Astrocyte of the hippocampus (primary cell): ENCODE results near the gene STARD13.
A peak's percentile ranks its signal among the peaks of the same experiment; 100 is the strongest.

Experiments
- DNase-seq: peaks from one replicate; pipeline ENCODE4 v3.0.0; 2011; ENCODE audit warnings: low read depth, low spot score

Gene STARD13, protein sequence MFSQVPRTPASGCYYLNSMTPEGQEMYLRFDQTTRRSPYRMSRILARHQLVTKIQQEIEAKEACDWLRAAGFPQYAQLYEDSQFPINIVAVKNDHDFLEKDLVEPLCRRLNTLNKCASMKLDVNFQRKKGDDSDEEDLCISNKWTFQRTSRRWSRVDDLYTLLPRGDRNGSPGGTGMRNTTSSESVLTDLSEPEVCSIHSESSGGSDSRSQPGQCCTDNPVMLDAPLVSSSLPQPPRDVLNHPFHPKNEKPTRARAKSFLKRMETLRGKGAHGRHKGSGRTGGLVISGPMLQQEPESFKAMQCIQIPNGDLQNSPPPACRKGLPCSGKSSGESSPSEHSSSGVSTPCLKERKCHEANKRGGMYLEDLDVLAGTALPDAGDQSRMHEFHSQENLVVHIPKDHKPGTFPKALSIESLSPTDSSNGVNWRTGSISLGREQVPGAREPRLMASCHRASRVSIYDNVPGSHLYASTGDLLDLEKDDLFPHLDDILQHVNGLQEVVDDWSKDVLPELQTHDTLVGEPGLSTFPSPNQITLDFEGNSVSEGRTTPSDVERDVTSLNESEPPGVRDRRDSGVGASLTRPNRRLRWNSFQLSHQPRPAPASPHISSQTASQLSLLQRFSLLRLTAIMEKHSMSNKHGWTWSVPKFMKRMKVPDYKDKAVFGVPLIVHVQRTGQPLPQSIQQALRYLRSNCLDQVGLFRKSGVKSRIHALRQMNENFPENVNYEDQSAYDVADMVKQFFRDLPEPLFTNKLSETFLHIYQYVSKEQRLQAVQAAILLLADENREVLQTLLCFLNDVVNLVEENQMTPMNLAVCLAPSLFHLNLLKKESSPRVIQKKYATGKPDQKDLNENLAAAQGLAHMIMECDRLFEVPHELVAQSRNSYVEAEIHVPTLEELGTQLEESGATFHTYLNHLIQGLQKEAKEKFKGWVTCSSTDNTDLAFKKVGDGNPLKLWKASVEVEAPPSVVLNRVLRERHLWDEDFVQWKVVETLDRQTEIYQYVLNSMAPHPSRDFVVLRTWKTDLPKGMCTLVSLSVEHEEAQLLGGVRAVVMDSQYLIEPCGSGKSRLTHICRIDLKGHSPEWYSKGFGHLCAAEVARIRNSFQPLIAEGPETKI

DNA sequence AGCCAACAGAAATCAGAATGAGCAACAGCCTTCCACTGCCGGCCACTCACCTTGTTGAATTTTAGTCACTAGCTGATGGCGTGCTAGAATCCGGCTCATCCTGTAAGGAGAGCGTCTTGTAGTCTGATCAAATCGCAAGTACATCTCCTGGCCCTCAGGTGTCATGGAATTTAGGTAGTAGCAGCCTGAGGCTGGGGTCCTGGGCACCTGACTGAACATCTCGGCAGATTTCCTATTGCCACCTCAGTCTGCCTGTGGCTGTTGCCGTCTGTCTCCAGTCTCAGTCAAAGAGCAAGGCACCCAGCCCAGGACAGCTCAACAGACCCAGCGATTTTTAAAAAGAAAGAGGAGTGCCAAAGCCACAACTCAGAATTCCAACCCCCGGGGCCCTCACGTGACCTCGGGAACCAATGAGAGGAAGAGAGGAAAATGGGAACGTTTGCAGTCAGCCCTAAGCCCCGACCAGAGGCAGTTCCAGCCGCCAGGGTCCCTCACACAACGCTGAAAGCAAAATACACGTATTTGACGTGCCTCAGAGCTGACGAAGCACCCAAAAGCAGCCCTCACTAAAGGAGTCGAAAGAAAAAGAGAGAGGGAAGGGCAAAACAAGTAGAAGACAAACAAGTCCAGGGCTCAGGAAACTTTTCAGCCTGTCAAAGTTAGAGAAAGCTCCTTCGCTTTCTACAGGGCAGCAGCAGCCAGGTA is at the start of gene STARD13:
TSS of gene STARD13 (minus strand) at position 336 of the 705 bp plus-strand sequence. CDS start at position 219, 117 bp downstream.
- DNase-seq = peak; percentile 99

DNA sequence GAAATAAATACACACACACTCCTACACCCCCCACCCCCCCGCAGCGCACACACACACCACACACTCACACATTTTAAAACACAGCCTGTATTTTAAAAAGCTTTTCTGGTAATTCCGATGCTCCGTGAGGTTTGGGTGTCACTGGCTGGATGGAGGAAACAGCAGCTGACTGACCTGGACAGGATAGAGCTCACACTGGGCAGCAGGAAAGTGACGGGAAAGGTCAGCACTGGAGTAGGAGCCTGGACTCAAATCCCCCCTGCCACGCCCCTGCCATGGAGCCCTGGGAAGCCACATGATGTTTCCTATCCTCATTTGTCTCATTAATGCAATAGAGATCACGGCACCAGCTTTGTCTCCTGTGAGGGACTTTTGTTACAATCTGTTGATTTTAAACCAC is 49.3 kb upstream of the STARD13 start:
- no peak for DNase-seq

GRCh38 chr13:33331962-33332361 is 46.4 kb upstream of the STARD13 start:
- no peak for DNase-seq

GRCh38 chr13:33330483-33330882 is 44.9 kb upstream of the STARD13 start:
- no peak for DNase-seq

- no peak for DNase-seq
Measured at GRCh38 chr13:33328701-33329100, 43.1 kb upstream of the STARD13 start.

DNA sequence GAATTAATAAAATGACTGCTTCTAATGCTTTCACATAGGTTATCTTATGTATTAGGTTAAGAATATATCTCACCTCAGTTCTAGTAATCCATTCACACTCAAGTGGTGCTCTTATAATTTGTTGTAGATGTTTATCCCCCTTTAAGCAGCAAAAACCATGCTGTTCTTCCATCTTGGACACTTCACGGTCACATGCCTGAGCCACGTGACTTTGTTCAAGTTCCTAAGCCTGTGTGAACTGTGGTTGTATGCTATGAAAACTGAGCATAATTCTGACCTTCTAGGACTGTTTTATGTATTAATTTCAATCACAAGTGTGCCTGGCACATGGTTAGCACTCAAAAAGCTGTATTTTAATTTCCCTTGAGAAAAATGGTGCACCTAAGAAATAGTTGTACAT is 41.2 kb upstream of the STARD13 start:
- DNase-seq = no peak

DNA sequence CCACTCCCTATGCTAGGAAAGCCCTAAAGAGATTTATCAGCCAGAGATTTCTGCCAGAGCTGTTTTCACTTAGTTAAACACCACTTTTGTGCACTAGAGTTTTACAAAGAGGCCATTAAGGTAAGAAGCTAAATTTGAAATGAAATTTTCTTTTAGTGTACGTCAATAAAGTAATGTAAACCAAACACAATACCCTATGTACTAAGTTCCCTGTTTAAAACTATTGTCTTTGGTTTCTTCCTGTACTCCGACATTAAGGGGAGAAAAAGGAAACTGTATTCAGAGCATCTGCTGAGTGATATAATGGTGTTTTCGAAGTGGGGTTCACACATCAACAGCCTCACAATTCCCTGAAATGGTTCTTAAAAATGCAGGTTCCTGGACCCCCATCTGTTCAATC is 40.7 kb upstream of the STARD13 start:
- no peak for DNase-seq

- DNase-seq = peak; percentile 40
Measured at GRCh38 chr13:33323801-33324510, 38.4 kb upstream of the STARD13 start.

DNA sequence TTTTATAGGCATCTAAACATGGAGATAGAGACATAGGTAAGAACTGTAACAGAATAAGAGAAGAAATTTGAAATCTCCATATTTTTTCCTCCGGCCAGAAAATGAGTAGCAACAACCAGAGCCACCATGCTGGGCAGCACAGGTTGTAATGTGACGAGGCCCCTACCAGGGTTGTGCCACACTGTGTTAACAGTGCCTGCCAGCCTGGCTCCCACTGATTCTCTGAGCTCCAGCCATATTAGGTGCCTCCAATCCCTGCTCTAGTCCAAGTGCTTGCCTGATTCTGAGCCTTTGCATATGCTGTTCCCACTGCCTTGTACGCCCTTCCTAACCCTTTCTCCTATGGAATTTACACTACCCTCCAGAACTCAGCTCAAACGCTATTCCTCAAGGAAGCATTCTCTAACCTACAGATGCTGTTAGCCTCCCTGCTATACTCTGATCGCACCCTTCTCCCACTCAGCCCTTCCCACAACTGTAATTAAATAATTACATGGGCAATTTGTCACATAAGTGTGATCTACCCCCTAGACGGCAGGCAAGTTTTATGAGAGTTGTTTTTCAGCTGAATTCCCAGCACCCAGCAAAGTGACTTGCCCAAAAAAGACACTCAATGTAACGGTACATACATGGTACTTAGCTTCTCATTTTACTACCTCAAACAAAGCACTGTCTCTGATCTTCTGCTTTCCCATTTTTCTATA is 37.6 kb upstream of the STARD13 start:
- DNase-seq = no peak

DNA sequence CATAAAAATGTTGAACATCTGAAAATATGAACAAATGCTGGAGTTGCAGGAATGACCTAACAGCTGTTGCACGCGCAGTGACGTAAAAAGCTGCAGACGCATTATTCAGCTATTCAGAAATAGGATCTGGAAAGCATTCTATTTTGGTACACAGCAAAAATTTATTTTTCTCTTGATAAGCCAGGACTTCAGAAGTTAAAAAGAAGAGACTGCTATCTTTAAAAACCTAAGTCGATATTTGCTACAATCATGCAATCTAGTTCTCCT is 36.9 kb upstream of the STARD13 start:
- no peak for DNase-seq

DNA sequence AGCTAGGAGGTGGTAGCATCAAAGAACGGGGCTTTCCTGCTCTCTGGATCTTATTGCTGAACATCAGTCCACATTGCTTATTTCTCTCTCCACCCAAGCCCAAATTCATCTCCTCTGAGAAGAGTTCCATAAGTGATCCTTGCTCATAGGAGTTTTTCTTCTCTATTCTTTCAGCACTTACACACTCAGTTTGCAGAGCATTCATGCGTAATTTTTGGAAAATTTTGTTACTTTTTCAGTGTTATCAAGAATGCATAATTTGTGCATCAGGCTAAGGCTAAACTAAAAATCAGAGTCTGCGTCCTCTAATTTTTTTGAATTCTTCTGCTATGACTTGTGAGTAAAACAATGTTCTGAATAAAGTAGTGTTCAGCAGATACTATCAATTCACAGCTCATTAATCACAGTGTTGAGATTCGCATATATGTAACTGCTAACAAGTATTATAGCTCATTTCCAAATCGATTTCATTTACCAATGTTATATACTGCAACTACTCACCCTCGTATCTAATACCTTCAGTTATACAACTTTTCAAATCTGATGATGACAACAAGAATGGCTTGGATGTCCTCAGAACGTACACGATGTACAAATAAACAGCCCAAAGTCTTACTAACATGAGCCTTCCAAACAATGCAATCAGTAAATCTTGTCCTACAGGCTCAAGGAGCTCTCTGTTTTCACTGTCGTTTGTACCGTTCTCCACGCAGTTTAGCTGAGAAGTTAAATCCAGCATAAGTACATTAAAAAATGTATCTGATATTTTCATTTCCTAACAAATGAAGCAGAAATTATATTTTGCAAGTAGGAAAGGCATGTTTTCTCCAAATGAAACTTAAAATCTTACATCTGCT is 36.4 kb upstream of the STARD13 start:
- no peak for DNase-seq

DNA sequence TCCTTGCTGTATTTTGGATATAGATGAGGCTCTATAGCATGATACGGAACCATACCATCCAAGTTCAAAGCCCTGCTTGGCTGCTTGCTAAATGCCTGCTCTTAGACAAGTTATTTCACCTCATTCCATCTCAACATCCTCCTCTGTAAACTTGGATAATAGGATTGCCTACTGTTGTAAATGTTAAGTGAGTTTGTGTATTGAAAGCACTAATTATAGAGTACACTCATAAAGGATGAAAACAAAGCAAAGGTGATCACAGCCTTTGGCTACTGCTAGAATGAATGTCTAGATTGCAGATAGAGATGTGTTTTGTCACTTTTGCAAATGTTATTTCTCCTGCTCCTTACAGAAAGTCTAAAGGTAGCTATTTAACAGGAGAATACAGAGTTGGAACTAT is 34.3 kb upstream of the STARD13 start:
- no peak for DNase-seq

GRCh38 chr13:33318744-33319143 is 33.2 kb upstream of the STARD13 start:
- no peak for DNase-seq

DNA sequence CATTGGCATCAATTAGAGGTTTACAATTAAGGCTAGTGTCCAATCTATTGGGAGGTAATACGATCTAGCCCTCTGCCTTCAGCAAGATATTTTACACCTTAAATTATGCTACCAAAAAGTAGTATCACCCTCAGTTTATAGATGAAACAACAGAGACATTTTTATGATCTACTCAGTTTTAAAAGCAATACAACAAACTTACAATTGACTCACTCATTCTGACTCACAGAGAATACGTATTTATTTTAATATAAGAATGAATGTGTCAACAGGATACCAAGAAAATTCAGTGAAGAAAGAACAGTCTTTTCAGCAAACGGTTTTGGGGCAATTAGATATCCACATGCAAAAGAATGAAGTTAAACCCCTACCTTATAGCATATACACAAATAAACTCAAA is 32.5 kb upstream of the STARD13 start:
- no peak for DNase-seq

- no peak for DNase-seq
Measured at GRCh38 chr13:33316890-33317289, 31.3 kb upstream of the STARD13 start.

GRCh38 chr13:33313504-33313903 is 27.9 kb upstream of the STARD13 start:
- DNase-seq = no peak

DNA sequence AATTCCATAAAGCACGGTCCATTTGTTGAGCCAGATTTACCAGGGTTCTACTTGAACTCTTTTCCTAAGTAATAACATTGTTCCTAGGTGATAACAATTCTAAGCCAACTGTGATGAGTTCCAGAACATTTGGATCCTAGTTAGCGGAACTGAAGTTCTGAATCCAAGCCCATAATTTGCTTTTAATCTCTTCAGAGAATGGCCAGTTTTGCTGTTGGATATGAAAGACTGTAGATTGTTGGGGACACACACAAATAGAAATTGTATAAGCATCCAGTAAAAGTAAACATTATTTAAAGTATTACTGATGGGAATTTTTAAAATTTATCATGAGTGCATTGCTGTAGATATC is 27.3 kb upstream of the STARD13 start:
- no peak for DNase-seq

DNA sequence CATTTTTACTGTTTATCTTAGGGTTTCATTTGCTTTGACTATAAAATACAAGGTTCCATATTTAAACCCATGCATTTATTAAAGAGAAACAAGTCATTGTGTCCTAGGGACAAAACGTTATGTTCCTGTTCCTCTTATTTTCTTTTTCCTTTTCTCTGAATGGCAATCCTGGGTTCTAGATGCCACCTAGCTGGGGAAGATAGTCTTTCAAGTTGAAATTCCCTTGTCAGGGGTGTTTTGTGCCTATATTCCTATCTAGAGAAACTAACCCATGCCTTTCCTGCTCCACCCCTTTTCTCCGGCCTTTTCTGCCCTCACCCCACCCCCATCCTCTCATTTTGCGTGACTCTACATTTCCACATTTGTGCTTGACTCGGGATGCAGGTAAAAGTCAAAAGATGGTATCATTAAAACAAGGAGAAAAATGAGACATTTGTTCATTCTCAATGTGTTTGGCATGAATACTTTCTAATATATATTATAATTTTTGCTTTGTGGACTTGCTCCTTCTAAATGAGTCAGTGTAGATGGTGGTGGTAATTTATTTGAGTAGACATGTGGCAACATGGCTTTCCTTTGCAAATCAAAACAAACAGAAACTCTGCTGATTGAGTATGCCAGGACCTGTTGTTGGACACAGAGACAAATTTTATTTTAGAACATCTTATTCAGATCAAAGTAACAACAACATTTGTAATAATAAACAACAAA is 26.8 kb upstream of the STARD13 start:
- peak; percentile 36 for DNase-seq

- no peak for DNase-seq
Measured at GRCh38 chr13:33311040-33311439, 25.5 kb upstream of the STARD13 start.
